Neuronal stem cell (in vitro differentiated cells): Measurements from ENCODE around the gene TEDC1.

Source experiments
- DNase-seq: peaks from one replicate; pipeline ENCODE4 v3.0.0-alpha.2; 2013; ENCODE audit warnings: low spot score
- H2AFZ ChIP-seq: one replicate; pipeline ENCODE4 v1.6.1; 2013; ENCODE audit warnings: mild to moderate bottlenecking, low read length, inconsistent platforms
- H2AK5ac ChIP-seq: 2 replicates; pipeline ENCODE4 v1.6.1; 2013; ENCODE audit warnings: low read depth, mild to moderate bottlenecking, inconsistent platforms, low read length, moderate library complexity, mixed read lengths
- H2BK120ac ChIP-seq: 2 replicates; pipeline ENCODE4 v1.6.1; 2013; ENCODE audit warnings: low read depth, mild to moderate bottlenecking, inconsistent platforms, low read length, moderate library complexity, mixed read lengths
- H2BK12ac ChIP-seq: one replicate; pipeline ENCODE4 v1.6.1; 2013; ENCODE audit warnings: low read length, inconsistent platforms
- H2BK15ac ChIP-seq: 2 replicates; pipeline ENCODE4 v1.6.1; 2013; ENCODE audit warnings: mild to moderate bottlenecking, low read length, inconsistent platforms, mixed read lengths
- H2BK5ac ChIP-seq: one replicate; pipeline ENCODE4 v1.6.1; 2013; ENCODE audit warnings: inconsistent platforms, mild to moderate bottlenecking, low read length, moderate library complexity
- H3K14ac ChIP-seq: one replicate; pipeline ENCODE4 v1.6.1; 2013; ENCODE audit warnings: low read length, inconsistent platforms
- H3K18ac ChIP-seq: 2 replicates; pipeline ENCODE4 v1.6.1; 2013; ENCODE audit warnings: low read length, inconsistent platforms
- H3K23ac ChIP-seq: 2 replicates; pipeline ENCODE4 v1.6.1; 2013; ENCODE audit warnings: low read depth, mild to moderate bottlenecking, mixed read lengths, low read length, inconsistent platforms; ENCODE audit not compliant: poor library complexity
- H3K27ac ChIP-seq: replicated peaks from 3 replicates; pipeline ENCODE4 v1.5.1; 2013; ENCODE audit warnings: low read length, inconsistent platforms
- H3K27me3 ChIP-seq, 3 experiments: 2 replicates each; pipeline ENCODE4 v1.6.1; 2013; ENCODE audit warnings: low read length in 3 of 3, mild to moderate bottlenecking in 2 of 3, inconsistent platforms in 1 of 3, low read depth in 1 of 3, mixed read lengths in 1 of 3, moderate library complexity in 1 of 3; ENCODE audit not compliant: control insufficient read depth in 3 of 3, insufficient read depth in 3 of 3
- H3K36me3 ChIP-seq, 2 donors: replicated peaks in 1 of 2; 2 replicates each; pipeline ENCODE4 v1.6.1; 2013; ENCODE audit warnings: low read length in 2 of 2; ENCODE audit not compliant: control insufficient read depth in 2 of 2, insufficient read depth in 2 of 2
- H3K4ac ChIP-seq: 2 replicates; pipeline ENCODE4 v1.6.1; 2013; ENCODE audit warnings: inconsistent platforms, mild to moderate bottlenecking, low read length, moderate library complexity
- H3K4me1 ChIP-seq, 2 donors: 1 replicate in 1 of 2; 2 replicates in 1 of 2; pipeline ENCODE4 v1.6.1; 2013; ENCODE audit warnings: low read length in 2 of 2, low read depth in 1 of 2; ENCODE audit not compliant: control insufficient read depth in 2 of 2, insufficient read depth in 1 of 2
- H3K4me2 ChIP-seq: one replicate; pipeline ENCODE4 v1.6.1; 2013; ENCODE audit warnings: mild to moderate bottlenecking, low read length, inconsistent platforms; ENCODE audit not compliant: insufficient read depth, poor library complexity, severe bottlenecking
- H3K4me3 ChIP-seq, 2 donors: 2 replicates each; pipeline ENCODE4 v1.5.1; 2013; ENCODE audit warnings: low read length in 2 of 2, mild to moderate bottlenecking in 2 of 2, inconsistent platforms in 1 of 2, moderate library complexity in 1 of 2
- H3K79me1 ChIP-seq: one replicate; pipeline ENCODE4 v1.6.1; 2013; ENCODE audit warnings: low read depth, mild to moderate bottlenecking, inconsistent platforms, low read length, moderate library complexity
- H3K9ac ChIP-seq: one replicate; pipeline ENCODE4 v1.6.1; 2013; ENCODE audit warnings: mild to moderate bottlenecking, low read depth, low read length, inconsistent platforms; ENCODE audit not compliant: poor library complexity
- H3K9me3 ChIP-seq, 2 donors: replicated peaks in 1 of 2; 2 replicates each; pipeline versions ENCODE3 to v1.6.1; 2013; ENCODE audit warnings: low read length in 2 of 2, mild to moderate bottlenecking in 2 of 2, inconsistent platforms in 1 of 2, low read depth in 1 of 2, mixed read lengths in 1 of 2, moderate library complexity in 1 of 2; ENCODE audit not compliant: control insufficient read depth in 2 of 2, insufficient read depth in 1 of 2
- H4K8ac ChIP-seq: one replicate; pipeline ENCODE4 v1.6.1; 2013; ENCODE audit warnings: low read depth, mild to moderate bottlenecking, inconsistent platforms, low read length, moderate library complexity
- H4K91ac ChIP-seq: one replicate; pipeline ENCODE4 v1.6.1; 2013; ENCODE audit warnings: low read length, low read depth, mild to moderate bottlenecking, inconsistent platforms; ENCODE audit not compliant: poor library complexity
- whole genome bisulfite sequencing, 2 donors: extraction: QIAGEN DNeasy Blood & Tissue Kit; methylation state at CpG; one replicate each; pipeline ENCODE4 v1.1.7; 2013; ENCODE audit warnings: missing lambda C conversion rate in 2 of 2, mixed read lengths in 1 of 2; ENCODE audit not compliant: insufficient read length in 2 of 2, insufficient replicate concordance in 1 of 2; ENCODE audit errors: extremely low coverage in 2 of 2; 5-methylcytosine and 5-hydroxymethylcytosine counted together

Gene TEDC1

DNA sequence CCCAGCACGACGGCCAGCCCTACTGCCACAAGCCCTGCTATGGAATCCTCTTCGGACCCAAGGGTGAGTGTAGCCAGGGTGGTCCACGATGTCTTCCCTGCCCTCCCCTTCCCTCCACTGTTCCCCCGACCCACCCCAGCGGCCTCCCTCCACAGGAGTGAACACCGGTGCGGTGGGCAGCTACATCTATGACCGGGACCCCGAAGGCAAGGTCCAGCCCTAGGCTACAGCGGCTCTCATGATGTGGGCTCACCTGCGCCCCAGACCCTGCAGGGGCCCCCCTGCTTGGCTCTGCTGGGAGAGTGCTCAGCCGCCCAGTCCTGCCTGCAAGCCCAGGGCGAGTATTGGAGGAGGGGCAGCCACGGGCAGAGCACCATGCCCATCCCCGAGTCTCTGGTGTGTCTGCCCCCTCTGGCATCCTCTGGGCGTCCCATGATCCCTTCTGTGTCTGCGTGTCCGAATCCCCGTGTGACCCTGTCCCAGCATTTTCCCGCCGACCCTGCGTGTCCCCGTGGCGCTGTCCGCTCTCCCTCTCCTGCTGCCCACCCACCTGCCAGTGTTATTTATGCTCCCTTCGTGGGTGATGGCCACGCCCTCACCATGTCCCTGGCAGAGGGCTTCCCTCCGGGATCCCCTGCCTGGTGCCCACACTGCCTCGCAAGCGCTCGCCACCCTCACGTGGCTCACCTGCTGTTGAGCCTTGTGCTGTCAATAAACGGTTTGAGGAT is 11.5 kb upstream of the TEDC1 start:
- Histone ChIP-seq H4K8ac (no peak overlapping the region), H3K23ac (peak overlapping the region; percentile 80), H3K36me3 (no peaks in the 10 kb centered on the region), H3K14ac (peak overlapping the region; percentile 82), H2BK5ac (no peak overlapping the region), H2BK15ac (peak overlapping the region; percentile 83), H3K27me3 (peaks cover 0 to 67% (median 33%) of the 10 kb centered on the region in 3 experiments), H2AK5ac (peak overlapping the region; percentile 96), H3K4me3 (peak overlapping the region in 1 of 2 donors; percentile 50), H2BK120ac (peak overlapping the region; percentile 24), H2BK12ac (peak overlapping the region; percentile 7), H4K91ac (no peak overlapping the region), H2AFZ (no peak overlapping the region), H3K27ac (no peak overlapping the region), H3K9me3 (peaks cover 0 to 8% of the 10 kb centered on the region in 2 donors), H3K4ac (no peak overlapping the region), H3K4me1 (peaks cover 48 to 63% of the 10 kb centered on the region in 2 donors), H3K4me2 (no peak overlapping the region), H3K9ac (peak overlapping the region; percentile 63), H3K18ac (peak overlapping the region; percentile 44), H3K79me1 (peaks cover 10% of the 10 kb centered on the region)
- WGBS, 2 donors: no CpG with 5 or more reads among the region's 34 CpGs
- DNase-seq: no peak

GRCh38 chr14:105480199-105480746 is 10.8 kb upstream of the TEDC1 start:
- peak overlapping the region; percentile 7 for H2BK12ac ChIP-seq
- H2AK5ac ChIP-seq: peak overlapping the region; percentile 96
- no peak for DNase-seq
- H3K4me2 ChIP-seq: no peak overlapping the region
- H3K18ac ChIP-seq: peak overlapping the region; percentile 6
- no peak overlapping the region for H3K4me3 ChIP-seq
- no peak overlapping the region for H3K9ac ChIP-seq
- peaks cover 0 to 8% of the 10 kb centered on the region in 2 donors for H3K9me3 ChIP-seq
- H3K79me1 ChIP-seq: peaks cover 7% of the 10 kb centered on the region
- H3K14ac ChIP-seq: no peak overlapping the region
- H2AFZ ChIP-seq: no peak overlapping the region
- H2BK15ac ChIP-seq: peak overlapping the region; percentile 83
- WGBS, 2 donors: no CpG with 5 or more reads among the region's 15 CpGs
- no peak overlapping the region for H3K4ac ChIP-seq
- peaks cover 51 to 69% of the 10 kb centered on the region in 2 donors for H3K4me1 ChIP-seq
- H3K27ac ChIP-seq: no peak overlapping the region
- H2BK120ac ChIP-seq: peak overlapping the region; percentile 24
- no peak overlapping the region for H4K91ac ChIP-seq
- H3K23ac ChIP-seq: peak overlapping the region; percentile 80
- no peaks in the 10 kb centered on the region for H3K36me3 ChIP-seq
- peaks cover 0 to 61% (median 30%) of the 10 kb centered on the region in 3 experiments for H3K27me3 ChIP-seq
- H2BK5ac ChIP-seq: peak overlapping the region; percentile 82
- H4K8ac ChIP-seq: no peak overlapping the region

DNA sequence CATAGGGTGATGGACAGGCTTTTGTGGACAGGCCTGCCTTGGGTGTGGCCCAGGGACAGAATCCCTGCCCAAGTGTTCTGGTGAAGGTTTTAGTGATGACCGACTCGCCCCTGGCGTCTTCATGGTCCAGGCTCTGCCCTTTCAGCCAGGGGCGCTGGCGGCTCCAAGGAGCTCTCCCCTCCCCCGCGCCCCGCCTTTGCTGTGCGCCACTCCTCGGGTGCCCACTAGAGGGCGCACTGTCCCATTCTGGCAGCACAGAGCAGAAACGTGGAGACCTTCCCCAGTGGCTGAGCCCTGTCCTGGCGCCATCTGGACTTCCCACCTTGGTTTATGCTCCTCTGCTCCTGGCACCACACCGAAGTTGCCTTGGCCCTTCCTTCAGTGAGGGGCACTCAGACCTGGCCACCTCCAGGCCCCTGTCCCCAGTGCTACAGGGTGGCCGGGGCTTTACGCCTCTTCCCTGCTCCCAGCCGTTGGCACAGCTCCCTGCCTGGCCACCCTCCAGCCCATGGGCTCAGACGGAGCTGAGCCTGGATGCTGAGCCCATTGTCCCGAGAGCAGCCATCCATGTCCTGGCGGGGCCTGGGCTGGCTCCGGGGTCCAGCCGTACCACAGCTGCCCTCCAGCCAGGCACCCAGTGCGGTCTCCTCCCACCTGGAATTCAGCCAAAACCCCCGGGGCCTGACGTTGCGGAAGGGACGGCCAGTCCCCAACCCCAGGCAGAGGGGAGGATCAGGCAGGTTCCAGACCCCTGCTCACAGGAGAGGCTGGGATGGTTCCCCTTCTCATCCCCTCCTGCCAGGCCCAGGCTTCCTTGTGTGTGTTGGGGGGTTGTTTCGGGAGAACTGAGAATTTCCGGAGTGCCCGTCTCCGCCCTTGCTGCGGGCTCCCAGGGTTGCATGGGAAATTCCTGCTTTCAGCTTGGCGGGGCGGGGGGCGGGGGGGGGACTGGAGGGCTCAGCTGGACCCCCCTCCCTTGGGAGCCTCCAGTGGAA is 9.9 kb upstream of the TEDC1 start:
- no CpG with 5 or more reads among the region's 35 CpGs for WGBS, 2 donors
- peak overlapping the region in 1 of 2 donors; percentile 5 for H3K4me3 ChIP-seq
- no peak overlapping the region for H2AFZ ChIP-seq
- H3K4ac ChIP-seq: peak overlapping the region; percentile 93
- peak overlapping the region; percentile 100 for H2BK15ac ChIP-seq
- peak overlapping the region; percentile 93 for H3K23ac ChIP-seq
- H3K36me3 ChIP-seq: no peaks in the 10 kb centered on the region
- peak; percentile 88 for DNase-seq
- peak overlapping the region; percentile 48 for H3K4me2 ChIP-seq
- peak overlapping the region; percentile 100 for H3K18ac ChIP-seq
- H4K8ac ChIP-seq: peak overlapping the region; percentile 92
- H2AK5ac ChIP-seq: peak overlapping the region; percentile 100
- H2BK5ac ChIP-seq: peak overlapping the region; percentile 82
- peaks cover 5% of the 10 kb centered on the region for H3K79me1 ChIP-seq
- peaks cover 0 to 6% of the 10 kb centered on the region in 2 donors for H3K9me3 ChIP-seq
- peak overlapping the region; percentile 99 for H2BK120ac ChIP-seq
- H2BK12ac ChIP-seq: peak overlapping the region; percentile 97
- peaks cover 0 to 60% (median 22%) of the 10 kb centered on the region in 3 experiments for H3K27me3 ChIP-seq
- H4K91ac ChIP-seq: peak overlapping the region; percentile 89
- peaks cover 51 to 72% of the 10 kb centered on the region in 2 donors for H3K4me1 ChIP-seq
- H3K14ac ChIP-seq: peak overlapping the region; percentile 99
- no peak overlapping the region for H3K9ac ChIP-seq
- H3K27ac ChIP-seq: no peak overlapping the region
